BLaER1 treated with 17β-estradiol and CSF1 and Interleukin-3, amounts not matched to agents 10 nM and 100 nM (cell line): Measurements from ENCODE around the gene SAG.

Experiments
- H3K27ac ChIP-seq, 11 experiments: shearing (Covaris generic); formaldehyde crosslinking; 2 replicates each; pipeline ENCODE4 v1.8.1; 2022
- H3K27me3 ChIP-seq, 11 experiments: shearing (Covaris generic); formaldehyde crosslinking; 2 replicates each; pipeline ENCODE4 v1.8.1; 2022
- H3K36me3 ChIP-seq, 11 experiments: shearing (Covaris generic); formaldehyde crosslinking; 2 replicates each; pipeline ENCODE4 v1.8.1; 2022
- H3K4me1 ChIP-seq, 10 experiments: shearing (Covaris generic); formaldehyde crosslinking; 2 replicates each; pipeline ENCODE4 v1.8.1; 2022
- H3K4me2 ChIP-seq, 11 experiments: shearing (Covaris generic); formaldehyde crosslinking; 2 replicates each; pipeline ENCODE4 v1.8.1; 2022
- H3K4me3 ChIP-seq, 10 experiments: shearing (Covaris generic); formaldehyde crosslinking; 2 replicates each; pipeline ENCODE4 v1.8.1; 2022
- H3K9ac ChIP-seq, 11 experiments: shearing (Covaris generic); formaldehyde crosslinking; 2 replicates each; pipeline ENCODE4 v1.8.1; 2022
- H3K9me3 ChIP-seq, 11 experiments: shearing (Covaris generic); formaldehyde crosslinking; replicated peaks in 1 of 11; 2 replicates each; pipeline ENCODE4 v1.8.1; 2022
- H4K20me1 ChIP-seq, 11 experiments: shearing (Covaris generic); formaldehyde crosslinking; 2 replicates each; pipeline ENCODE4 v1.8.1; 2022
- Cebpa-rat ChIP-seq, 11 experiments: shearing (Covaris generic); IDR thresholded peaks; 2 replicates each; pipeline ENCODE4 v1.8.1; 2022

Gene SAG

DNA sequence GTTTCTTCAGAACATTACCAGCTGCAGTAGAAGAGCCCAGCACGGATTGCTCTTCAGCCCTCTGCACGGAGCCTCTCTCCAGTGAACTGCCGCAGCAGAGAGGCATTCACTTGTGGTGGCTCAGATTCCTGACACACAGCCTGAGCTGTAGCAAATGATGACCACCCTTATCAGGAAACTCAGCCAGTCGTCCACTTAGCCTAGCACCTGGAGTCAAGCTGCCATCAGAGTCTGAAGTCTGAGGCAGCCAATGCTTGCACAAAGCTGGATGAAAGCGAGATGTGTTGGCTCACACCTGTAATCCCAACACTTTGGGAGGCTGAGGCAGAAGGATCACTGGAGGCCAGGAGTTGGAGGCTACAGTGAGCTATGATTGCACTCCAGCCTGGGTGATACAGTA is 11.7 kb upstream of the SAG start:
- Histone ChIP-seq H4K20me1 (peaks cover 0 to 38% (median 0%) of the 10 kb centered on the region in 11 experiments; a peak in 4 of 22 replicates), H3K4me1 (no peaks in the 10 kb centered on the region), H3K36me3 (peaks cover 55 to 66% (median 63%) of the 10 kb centered on the region in 11 experiments)

DNA sequence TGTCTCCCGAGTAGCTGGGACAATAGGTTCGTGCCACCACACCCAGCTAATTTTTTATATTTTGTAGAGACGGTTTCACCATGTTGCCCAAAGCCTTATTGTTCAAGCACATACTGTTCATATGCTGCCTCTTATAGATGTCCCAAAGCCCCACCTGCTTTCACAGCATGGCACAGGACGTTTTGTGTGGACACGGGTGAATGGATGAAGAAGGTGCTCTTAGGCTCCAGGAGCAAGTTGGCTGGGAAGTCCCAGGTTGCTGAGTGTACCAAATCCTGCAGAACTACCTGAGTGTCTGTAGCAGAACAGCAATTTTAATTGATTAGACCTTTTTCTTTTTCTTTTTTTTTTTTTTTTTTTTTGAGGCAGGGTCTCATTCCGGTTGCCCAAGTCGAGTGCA is 10.5 kb upstream of the SAG start:
- no peaks in the 10 kb centered on the region for H3K9me3 ChIP-seq

More for the DNA sequence above, 11.7 kb upstream of the SAG start:
- Histone ChIP-seq H3K27me3 (no peaks in the 10 kb centered on the region), H3K4me2 (no peak overlapping the region), H3K9me3 (no peaks in the 10 kb centered on the region), H3K4me3 (no peak overlapping the region), H3K27ac (no peak overlapping the region), H3K9ac (no peak overlapping the region)
- no peak for TF ChIP-seq Cebpa-rat (IDR thresholded peaks at IDR 0.05)

DNA sequence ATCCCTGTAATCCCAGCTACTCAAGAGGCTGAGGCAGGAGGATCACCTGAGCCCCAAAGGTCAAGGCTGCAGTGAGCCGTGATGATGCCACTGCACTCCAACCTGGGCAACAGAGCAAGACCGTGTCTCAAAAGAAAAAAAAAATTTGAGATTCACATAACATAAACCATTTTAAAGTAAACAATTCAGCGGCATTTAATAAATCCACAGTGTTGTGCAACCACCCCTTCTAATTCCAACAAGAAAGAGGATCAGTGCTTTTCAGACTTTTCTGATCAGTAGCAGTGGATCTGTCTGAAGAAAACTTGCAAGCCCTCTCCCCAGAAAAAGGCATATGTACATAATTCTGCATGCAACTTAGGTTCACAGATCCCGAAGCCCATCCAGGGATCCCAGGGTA is 7.2 kb upstream of the SAG start:
- no peak overlapping the region for H3K4me3 ChIP-seq
- no peak for TF ChIP-seq Cebpa-rat (IDR thresholded peaks at IDR 0.05)
- H3K9me3 ChIP-seq, result no peaks in the 10 kb centered on the region
- H3K27ac ChIP-seq, result no peak overlapping the region
- no peak overlapping the region for H3K9ac ChIP-seq
- H3K4me1 ChIP-seq, result no peaks in the 10 kb centered on the region
- no peaks in the 10 kb centered on the region for H3K27me3 ChIP-seq
- H4K20me1 ChIP-seq, result no peaks in the 10 kb centered on the region; a peak in 1 of 22 replicates
- H3K4me2 ChIP-seq, result no peak overlapping the region
- peaks cover 10 to 21% (median 18%) of the 10 kb centered on the region in 11 experiments for H3K36me3 ChIP-seq

More for the DNA sequence above, 10.5 kb upstream of the SAG start:
- H3K27ac ChIP-seq, result no peak overlapping the region
- H3K4me3 ChIP-seq, result no peak overlapping the region
- no peak overlapping the region for H3K9ac ChIP-seq
- peaks cover 43 to 54% (median 51%) of the 10 kb centered on the region in 11 experiments for H3K36me3 ChIP-seq
- no peak overlapping the region for H3K4me2 ChIP-seq
- no peak for TF ChIP-seq Cebpa-rat (IDR thresholded peaks at IDR 0.05)
- no peaks in the 10 kb centered on the region for H3K27me3 ChIP-seq
- peaks cover 0 to 31% (median 0%) of the 10 kb centered on the region in 11 experiments; a peak in 4 of 22 replicates for H4K20me1 ChIP-seq
- no peaks in the 10 kb centered on the region for H3K4me1 ChIP-seq

DNA sequence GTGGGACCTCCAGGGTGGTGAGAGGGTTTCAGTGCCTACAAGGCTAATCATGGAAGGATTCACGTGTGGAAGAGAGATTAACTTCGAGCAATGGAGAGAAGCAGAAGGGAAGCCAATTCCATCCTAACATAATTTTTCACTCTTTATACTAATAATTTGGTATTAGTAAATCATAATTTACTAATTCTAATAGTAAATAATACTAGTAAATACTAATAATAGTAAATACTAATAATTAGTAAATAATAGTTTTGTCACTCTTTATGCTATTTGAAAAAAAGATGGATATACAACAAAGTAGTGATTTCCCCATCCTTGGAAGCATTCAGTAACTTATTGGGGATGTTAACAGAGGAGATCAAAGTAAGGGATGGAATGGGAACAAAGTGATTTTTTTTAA is 6.4 kb upstream of the SAG start:
- peaks cover 1 to 13% (median 9%) of the 10 kb centered on the region in 11 experiments; a peak in 21 of 22 replicates for H3K36me3 ChIP-seq
- no peak overlapping the region for H3K27ac ChIP-seq
- no peaks in the 10 kb centered on the region; a peak in 1 of 22 replicates for H4K20me1 ChIP-seq
- no peak for TF ChIP-seq Cebpa-rat (IDR thresholded peaks at IDR 0.05)
- H3K9me3 ChIP-seq, result no peaks in the 10 kb centered on the region
- no peak overlapping the region for H3K9ac ChIP-seq
- H3K27me3 ChIP-seq, result no peaks in the 10 kb centered on the region
- no peaks in the 10 kb centered on the region for H3K4me1 ChIP-seq
- H3K4me3 ChIP-seq, result no peak overlapping the region
- H3K4me2 ChIP-seq, result no peak overlapping the region

DNA sequence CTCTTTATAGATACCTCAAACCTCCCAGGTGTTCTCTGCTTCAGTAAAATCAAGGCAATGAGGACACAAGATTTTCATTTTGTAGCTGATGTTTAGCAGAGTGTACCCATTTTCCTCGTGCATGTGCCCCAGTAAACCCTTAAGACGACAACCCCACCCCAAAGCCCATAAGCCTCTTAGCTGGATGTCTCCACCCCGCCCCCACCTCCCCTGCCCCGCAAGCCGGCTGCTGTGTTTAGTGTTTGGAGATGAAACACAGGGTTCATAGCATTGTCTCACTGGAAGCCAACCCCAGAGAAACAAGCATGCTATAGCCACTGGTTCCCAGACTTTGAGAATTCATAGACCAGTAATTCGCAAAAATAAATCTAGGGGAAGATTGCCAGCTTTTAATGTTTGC is 5.8 kb upstream of the SAG start:
- no peak overlapping the region for H3K4me3 ChIP-seq
- TF ChIP-seq Cebpa-rat (IDR thresholded peaks at IDR 0.05), result no peak
- no peak overlapping the region for H3K4me2 ChIP-seq
- no peak overlapping the region for H3K9ac ChIP-seq
- no peaks in the 10 kb centered on the region; a peak in 1 of 22 replicates for H4K20me1 ChIP-seq
- peaks cover 0 to 7% (median 4%) of the 10 kb centered on the region in 11 experiments; a peak in 8 of 22 replicates for H3K36me3 ChIP-seq
- H3K27ac ChIP-seq, result no peak overlapping the region
- H3K27me3 ChIP-seq, result no peaks in the 10 kb centered on the region
- no peaks in the 10 kb centered on the region for H3K4me1 ChIP-seq
- no peaks in the 10 kb centered on the region for H3K9me3 ChIP-seq

DNA sequence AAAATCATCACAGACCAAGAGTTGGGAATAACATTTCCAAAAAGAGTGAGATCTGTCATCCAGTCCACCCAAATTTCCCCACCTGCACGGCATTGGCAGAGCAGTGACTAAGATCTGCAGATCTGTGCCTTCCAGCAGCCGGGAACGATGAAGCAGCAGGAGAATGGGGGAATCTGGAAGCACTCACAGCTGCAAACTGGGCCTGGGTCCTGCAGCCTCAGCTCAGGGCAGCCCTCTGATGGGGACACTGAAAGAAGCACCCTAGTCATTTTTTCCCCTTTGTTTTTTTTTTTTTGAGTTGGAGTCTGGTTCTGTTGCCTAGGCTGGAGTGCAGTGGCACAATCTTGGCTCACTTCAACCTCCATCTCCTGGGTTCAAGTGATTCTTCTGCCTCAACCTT is 4.4 kb upstream of the SAG start:
- H3K27ac ChIP-seq, result no peak overlapping the region
- no peak overlapping the region for H3K4me2 ChIP-seq

DNA sequence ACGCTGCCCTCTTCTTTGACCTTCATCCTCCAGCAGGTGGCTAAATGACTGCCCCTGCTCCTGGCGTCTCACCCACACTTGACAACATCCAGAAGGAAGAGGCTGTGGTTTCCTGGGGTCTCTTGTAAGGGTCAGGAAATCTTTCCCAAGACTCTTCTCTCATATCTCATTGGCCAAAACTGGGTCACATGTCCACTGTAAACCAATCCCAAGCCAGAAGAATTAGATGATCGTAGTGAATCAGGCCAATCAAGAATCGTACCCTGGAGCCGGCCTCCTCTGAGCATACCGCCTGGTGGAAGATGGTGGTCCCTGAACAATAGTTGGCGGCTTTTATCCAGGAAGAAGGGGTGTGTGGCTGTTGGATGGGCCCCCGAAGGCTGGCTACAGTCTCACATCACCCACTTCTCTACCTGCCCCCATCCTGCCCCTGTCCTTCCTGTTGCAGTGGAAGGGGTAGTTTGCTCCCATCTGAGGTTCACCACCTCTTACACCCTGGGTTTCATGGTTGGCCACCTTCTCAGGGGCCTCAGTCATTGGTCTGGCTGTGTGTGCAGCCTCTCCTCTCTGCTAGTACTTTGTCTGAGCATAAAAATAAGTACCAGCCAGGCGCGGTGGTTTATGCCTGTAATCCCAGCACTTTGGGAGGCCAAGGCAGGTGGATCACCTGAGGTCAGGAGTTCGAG is 3.8 kb downstream of the SAG start:
- Histone ChIP-seq H3K36me3 (no peaks in the 10 kb centered on the region), H3K4me2 (peak overlapping the region in 7 of 11 experiments; percentile 21 to 40 (median 33); a peak in 11 of 22 replicates), H3K9me3 (peaks cover 0 to 6% (median 0%) of the 10 kb centered on the region in 11 experiments; a peak in 1 of 22 replicates), H4K20me1 (no peaks in the 10 kb centered on the region), H3K4me3 (no peak overlapping the region), H3K4me1 (peaks cover 0 to 46% (median 30%) of the 10 kb centered on the region in 10 experiments; a peak in 16 of 20 replicates), H3K27me3 (no peaks in the 10 kb centered on the region), H3K9ac (no peak overlapping the region), H3K27ac (no peak overlapping the region)
- TF ChIP-seq Cebpa-rat (IDR thresholded peaks at IDR 0.05), result no peak

More for the DNA sequence above, 4.4 kb upstream of the SAG start:
- no peak for TF ChIP-seq Cebpa-rat (IDR thresholded peaks at IDR 0.05)
- Histone ChIP-seq H3K9ac (no peak overlapping the region), H3K27me3 (no peaks in the 10 kb centered on the region), H4K20me1 (no peaks in the 10 kb centered on the region), H3K36me3 (no peaks in the 10 kb centered on the region), H3K9me3 (no peaks in the 10 kb centered on the region), H3K4me1 (no peaks in the 10 kb centered on the region), H3K4me3 (no peak overlapping the region)

DNA sequence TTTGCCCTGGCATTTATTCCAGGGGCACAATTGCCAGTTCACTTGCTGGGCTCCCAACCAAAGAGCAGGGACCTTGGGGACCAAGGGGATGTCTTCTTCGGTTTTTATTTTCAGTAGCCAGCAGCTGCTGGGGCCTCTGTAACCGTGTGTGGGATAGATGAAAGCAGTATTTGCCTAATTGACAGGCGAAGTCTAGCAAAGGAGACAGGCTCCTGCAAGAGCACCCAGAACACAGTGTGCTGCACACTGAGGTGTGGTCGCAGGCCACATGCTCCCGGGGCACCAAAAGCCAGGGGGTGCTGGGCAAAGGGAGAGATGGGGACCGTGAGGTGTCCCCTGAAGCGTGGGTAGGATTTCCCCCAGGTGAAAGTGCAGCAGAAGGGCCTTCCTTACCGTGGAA is 5.3 kb downstream of the SAG start:
- H3K9ac ChIP-seq, result peak overlapping the region in 3 of 11 experiments; percentile 1 to 28 (median 5); a peak in 1 of 22 replicates

DNA sequence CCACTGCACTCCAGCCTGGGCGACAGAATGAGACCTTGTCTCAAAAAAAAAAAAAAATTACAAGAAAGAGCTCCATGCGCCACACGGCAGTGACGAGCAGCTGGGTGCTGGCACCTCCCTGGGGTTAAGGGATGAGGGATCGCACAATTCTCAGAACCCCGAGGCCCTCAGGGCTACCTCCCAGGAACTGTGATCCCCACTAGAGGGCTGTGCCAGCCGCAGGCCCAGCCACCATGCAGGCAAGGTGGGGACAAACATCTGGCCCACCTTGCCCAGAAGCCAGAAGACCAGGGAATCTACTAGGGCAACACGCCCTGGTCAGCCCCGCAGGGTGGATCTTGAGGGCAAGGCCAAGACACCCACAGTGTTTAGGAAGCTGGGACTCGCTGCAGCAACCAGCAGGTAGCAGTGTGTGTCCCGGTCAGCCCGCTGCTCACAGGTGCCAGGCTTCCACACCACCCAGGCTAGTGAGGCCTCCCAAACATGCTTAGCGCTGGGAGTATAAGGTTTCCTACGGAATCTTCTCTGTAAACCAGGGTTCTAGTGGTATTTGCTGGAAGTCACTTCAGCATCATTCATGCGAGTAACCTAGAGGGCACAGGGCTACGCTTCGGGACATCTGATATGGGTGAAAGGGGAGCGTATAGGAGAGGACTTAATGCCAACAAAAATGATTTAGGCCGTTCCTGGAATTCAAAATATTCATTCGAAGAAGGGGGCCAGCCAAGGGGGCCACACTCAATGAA is 6.7 kb downstream of the SAG start:
- no peak for TF ChIP-seq Cebpa-rat (IDR thresholded peaks at IDR 0.05)
- H3K9me3 ChIP-seq, result peaks cover 0 to 12% (median 0%) of the 10 kb centered on the region in 11 experiments; a peak in 4 of 22 replicates

More for the DNA sequence above, 5.3 kb downstream of the SAG start:
- no peak overlapping the region for H3K27ac ChIP-seq
- no peak overlapping the region for H3K4me3 ChIP-seq
- H3K9me3 ChIP-seq, result peaks cover 0 to 12% (median 0%) of the 10 kb centered on the region in 11 experiments; a peak in 4 of 22 replicates
- no peaks in the 10 kb centered on the region for H3K27me3 ChIP-seq
- H3K4me2 ChIP-seq, result peak overlapping the region in 9 of 11 experiments; percentile 3 to 72 (median 53); a peak in 16 of 22 replicates
- TF ChIP-seq Cebpa-rat (IDR thresholded peaks at IDR 0.05), result no peak
- no peaks in the 10 kb centered on the region for H4K20me1 ChIP-seq
- no peaks in the 10 kb centered on the region for H3K36me3 ChIP-seq
- H3K4me1 ChIP-seq, result peaks cover 0 to 46% (median 30%) of the 10 kb centered on the region in 10 experiments; a peak in 16 of 20 replicates

More for the DNA sequence above, 6.7 kb downstream of the SAG start:
- Histone ChIP-seq H3K9ac (no peak overlapping the region), H3K4me3 (no peak overlapping the region), H3K4me1 (peaks cover 0 to 44% (median 30%) of the 10 kb centered on the region in 10 experiments; a peak in 16 of 20 replicates), H3K27me3 (no peaks in the 10 kb centered on the region), H4K20me1 (no peaks in the 10 kb centered on the region), H3K4me2 (peak overlapping the region in 2 of 11 experiments; percentile 49 to 71; a peak in 3 of 22 replicates), H3K27ac (no peak overlapping the region), H3K36me3 (no peaks in the 10 kb centered on the region)
